NK-92 (cell line): ENCODE measurements around the gene MTARC1.

Experiments used
- DNase-seq: peaks from one replicate; lab custom pipeline; 2025; ENCODE audit not compliant: unreplicated experiment; lab: John Stamatoyannopoulos, UW

MTARC1 gene

DNA sequence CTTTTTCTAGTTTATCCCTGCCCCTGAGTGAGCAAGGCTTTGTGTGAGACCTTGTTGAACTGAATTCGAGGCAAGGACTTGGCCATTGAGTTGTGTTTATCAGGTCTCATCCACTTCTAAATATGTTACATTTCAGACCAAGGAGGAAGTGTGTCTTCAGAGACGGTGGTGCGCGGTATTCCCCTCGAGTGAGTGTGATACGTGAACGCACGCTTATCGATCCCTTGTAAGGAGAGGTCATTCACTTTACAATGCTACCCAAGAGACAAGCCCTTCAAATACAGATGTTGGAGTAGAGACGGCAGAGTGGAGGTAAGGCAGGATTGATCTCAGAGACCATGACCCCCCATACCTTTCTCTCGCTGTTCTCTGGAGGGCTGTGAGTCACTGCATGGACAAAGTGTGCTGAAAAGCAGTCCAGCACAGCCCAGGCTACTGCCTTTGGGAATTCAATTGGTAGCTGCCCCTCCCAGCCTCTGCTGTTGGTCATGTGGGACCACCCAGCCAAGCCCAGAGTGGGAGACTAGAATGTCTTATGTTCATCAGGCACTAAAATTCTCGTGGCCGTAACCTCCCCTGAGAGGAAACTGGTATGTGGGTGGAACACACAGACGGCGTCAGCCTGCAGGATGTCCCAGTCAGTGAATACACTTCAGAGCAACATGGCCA lies 16.3 kb upstream of the MTARC1 start:
- no peak for DNase-seq

DNA sequence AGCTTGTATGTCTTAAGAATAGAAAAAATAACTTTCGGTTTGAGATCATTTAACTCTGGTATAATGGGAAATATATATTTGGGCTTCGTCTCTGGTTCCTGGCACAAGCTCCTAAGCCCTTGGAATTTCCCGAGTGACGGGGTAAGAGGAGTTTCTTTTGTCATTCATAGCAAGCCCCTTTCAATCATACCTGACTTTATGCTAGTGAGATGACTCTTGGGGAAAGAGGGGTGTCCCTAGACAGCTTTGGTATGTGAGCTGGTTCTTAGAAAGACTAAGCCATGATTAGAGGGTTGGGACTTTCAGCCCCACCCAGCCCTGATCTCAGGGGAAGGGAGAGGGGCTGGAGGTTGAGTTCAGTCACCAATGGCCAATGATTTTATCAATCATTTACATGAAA lies 13.9 kb upstream of the MTARC1 start:
- no peak for DNase-seq

DNA sequence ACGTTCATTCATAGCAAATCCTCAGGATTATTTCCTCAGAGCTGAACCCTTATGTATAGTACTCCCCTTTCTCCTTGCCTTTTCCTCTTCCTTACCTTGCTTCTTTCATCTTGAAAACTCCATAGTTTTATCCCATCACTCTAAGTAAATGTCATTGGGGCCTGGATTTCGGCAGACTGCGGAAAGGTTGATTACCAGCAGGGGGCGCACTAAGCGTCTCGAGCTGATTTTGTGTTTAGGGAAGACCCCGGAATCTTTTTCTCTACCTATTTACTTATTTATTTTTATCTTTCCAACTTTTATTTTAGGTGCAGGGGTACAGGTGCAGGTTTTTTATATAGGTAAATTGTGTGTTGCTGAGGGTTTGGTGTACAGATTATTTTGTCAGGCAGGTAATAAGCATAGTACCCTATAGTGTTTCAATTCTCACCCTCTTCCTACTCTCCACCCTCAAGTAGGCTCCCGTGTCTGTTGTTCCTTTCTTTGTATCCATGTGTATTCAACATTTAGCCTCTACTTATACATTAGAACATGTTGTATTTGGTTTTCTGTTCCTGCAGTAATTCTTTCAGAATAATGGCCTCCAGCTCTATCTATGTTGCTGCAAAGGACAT lies 11.4 kb upstream of the MTARC1 start:
- DNase-seq: no peak

DNA sequence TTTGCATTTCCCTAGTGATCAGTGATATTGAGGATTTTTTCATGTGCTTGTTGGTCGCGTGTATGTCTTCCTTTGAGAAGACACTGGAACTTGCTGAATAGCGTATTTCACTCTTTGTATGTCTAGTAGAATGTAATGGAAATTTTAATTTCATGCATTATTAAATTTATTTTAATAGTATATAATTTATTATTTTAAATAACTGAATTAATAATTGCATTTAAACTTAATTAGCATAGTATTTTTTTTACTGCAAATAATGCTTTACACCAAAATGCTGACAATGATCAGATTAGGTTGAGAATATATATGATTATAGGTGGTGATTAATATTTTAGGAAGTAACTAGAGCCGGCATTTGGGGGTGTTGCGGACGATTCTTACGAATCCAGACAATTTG lies 10.5 kb upstream of the MTARC1 start:
- DNase-seq: no peak

DNA sequence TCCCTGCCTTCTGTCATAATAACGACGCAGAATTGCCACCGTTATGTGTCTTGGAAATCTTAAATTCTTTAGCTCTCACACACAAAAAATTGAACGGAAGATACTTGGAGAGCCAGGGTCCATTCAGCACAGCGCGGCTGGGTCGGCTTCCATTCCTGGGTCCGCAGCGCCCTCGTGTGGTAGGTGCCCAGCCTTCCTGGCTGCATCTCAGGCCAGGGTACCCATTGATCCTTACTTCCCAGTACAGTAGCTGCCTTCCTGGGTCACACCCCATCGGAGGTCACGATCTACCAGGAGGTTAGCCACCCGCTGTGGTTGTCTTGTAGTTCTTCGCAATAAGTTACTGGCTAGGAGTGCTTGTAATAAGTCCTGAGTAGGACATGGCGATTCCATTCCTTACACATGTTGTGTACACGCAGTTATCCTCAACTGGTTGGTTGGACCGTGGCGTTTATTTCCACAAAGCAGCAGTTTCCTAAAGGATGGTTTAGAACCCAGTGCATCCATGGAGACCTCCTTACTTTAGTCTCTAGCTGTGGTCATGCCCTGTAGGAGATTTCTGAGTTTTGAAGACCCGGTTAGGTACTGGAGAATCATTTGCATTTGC lies 9.9 kb upstream of the MTARC1 start:
- no peak for DNase-seq

DNA sequence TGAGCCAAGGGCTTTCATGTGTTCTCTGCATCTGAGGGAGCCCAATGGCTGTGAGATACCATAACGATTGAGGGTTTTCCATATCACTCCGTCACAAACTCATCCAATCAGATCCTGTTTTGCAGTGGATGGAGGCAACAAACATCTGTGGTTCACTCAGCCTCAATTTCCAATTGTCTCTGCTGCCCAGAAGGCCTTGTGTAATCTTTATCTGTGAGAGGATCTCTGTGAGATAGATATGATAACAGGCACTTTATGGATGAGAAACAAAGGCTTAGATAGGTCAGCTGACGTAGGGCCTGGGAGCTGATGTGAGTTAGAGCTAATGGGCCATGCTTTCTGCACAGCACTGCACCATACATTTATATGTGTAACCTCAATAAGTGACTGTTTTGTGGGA lies 3.3 kb upstream of the MTARC1 start:
- DNase-seq: no peak

DNA sequence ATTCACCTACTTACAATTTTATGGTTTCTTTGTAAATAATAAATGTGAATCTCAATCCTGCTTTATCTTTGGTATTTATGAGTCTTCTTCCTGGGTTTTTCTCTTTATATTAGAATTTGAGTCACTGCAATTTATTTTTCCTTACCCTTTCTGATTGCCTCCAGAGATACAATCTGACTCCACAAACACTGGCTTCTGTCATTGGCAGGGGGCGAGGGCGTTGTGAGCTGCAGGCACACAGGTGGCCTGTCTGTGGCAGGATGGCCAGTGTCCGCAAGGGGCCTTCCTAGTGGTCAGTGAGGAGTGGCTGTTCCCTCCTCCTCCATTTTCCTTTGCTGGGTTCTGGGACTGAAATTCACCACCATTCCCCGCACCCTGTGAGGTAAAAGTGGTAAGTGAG lies 2.0 kb upstream of the MTARC1 start:
- no peak for DNase-seq

DNA sequence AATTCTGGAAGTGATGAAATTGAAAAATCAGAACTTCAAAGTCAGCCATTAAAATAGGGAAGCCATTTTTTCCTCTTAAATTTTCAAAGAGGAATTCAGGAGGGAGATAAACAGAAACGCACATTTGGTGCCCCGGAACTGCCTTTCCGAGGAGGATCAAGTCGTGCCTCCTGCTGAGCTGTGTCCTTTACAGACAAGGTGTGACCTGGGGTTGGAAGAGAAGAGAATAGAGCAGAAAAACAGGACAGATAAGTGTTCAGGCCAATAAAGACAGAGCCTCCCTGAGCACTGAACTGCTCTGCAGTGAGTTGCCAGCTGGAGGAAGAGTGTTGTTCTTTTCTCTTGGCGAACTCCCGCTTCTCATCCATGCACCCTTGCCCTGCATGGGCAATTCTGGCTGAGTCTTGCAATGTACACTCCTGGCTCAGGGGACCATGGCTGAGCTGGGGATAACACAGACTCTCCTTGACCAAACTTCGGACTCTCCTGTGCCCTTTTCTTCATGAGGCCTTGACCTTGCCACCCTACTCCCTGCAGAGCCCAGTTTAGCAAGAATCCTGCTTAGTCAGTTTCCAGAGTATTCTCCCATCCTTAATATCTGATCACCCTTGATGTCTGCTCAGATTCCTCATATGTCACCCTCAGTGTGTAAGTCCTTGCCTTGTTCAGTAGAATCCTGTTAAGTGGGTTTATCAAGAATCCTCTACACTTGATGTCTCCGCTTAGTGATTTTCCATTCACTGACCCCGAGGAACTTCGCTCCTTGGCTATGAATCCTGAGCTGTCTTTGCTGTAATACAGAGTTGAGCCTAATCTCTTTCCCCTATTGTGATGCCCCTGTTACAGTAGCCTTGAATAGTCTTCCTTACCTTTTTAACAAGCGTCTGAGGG lies 1.3 kb upstream of the MTARC1 start:
- no peak for DNase-seq

DNA sequence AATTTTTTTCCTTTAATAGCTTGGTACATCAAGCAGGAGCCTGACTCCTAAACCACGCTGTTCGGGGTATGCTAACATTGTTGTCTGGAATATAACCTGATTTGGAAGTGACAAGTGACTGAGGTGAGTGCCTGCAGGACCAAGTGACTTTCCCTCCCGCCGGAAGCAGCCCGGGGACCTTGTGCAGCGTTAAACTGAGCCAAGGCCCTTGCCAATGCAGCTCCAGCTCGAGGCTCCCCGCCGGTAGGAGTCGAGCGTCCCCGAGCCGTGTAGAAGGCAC lies 716 bp upstream of the MTARC1 start:
- no peak for DNase-seq

DNA sequence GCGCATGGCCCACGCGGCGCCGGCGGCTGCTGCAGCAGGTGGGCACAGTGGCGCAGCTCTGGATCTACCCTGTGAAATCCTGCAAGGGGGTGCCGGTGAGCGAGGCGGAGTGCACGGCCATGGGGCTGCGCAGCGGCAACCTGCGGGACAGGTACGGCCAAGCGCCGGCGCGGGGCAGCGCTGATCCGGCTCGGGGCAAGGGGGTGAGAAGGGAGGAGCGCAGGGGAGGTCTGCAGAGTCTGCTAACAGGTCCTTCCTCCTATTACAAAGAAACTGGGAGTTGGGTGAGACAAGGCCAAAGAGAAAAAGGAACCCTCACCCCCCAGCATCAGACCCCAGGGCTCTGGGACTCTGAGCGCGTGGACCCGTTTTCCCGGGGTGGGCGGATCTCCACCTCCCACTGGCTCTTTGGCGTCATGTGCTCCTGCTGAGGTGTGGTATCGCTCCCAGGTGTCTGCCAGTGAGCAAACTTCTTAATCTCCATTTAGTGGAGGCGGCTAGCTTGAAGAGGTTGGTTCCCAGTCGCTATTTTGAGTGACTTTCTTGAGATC lies 431 bp downstream of the MTARC1 start:
- DNase-seq: no peak

DNA sequence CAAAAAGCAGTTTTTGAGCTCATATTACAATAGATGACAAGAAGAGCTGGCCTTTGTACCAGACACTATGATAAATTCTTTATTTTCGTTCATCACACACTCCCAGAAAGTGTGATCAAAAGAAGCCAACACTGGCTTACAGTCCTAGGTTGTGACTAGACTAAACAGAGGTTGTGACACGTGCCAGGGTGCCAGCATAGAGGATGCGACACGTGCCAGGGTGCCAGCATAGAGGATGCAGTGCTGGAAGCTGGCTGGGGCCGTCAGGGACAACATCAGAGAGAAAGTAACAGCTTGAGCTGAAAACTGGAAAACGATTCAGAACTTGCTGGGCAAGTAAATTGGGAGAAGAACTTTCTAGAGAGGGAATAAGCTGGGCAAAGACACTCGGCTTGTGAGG lies 2.2 kb downstream of the MTARC1 start:
- DNase-seq: no peak

DNA sequence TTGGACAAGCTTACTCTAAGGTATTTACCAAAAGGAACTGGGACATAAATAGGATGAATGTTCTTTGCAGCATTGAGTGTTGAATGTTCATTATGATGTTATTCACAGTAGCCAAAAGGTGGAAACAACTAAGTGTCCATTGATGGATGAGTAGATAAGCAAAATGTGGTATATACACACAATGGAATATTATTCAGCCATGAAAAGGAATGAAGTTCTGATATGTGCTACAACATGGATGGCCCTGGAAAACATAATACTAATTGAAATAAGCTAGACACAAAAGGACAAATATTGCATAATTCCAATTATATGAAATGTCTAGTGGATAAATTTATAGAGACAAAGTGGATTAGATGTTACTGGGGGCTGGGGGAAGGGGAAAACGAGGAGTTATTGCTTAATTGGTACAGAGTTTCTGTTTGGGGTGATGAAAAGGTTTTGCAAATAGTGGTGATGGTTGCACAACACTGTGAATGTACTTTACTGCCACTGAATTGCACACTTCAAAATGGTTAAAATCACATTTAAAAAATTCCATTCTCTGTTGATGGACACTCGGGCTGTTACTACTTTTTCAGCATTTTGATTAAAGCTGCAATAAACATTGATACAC lies 2.9 kb downstream of the MTARC1 start:
- DNase-seq: no peak

DNA sequence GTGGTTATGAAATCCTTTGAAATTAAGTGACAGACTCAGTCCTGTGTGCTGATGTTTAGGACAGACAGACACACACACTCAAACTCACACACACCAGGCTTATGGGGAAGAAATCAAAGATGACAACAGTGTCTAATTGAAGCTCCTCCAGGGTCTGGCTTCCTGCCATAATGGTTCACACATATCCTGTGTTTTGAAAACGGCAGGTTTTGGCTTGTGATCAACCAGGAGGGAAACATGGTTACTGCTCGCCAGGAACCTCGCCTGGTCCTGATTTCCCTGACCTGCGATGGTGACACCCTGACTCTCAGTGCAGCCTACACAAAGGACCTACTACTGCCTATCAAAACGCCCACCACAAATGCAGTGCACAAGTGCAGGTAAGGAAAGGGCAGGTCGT lies 4.6 kb downstream of the MTARC1 start:
- DNase-seq: no peak

DNA sequence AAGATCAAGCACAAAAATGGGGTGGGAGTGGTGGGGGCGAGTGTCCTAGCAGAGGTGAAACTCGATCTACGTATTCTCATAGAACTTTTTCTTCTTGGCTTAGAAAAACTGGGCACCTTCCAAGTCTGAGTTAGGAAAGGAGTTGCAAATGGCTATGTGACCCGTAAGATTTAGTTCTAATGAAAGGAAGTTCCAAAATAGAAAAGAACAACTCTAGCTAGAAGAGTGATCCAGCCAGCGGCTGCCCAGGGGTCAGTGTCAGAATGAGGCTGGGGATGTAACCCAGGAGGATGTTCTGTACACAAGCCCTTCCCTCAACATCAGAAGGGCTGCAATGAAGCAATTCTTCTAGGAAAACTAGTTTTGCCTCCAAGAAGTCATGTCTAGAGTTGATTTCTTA lies 5.2 kb downstream of the MTARC1 start:
- DNase-seq: no peak

DNA sequence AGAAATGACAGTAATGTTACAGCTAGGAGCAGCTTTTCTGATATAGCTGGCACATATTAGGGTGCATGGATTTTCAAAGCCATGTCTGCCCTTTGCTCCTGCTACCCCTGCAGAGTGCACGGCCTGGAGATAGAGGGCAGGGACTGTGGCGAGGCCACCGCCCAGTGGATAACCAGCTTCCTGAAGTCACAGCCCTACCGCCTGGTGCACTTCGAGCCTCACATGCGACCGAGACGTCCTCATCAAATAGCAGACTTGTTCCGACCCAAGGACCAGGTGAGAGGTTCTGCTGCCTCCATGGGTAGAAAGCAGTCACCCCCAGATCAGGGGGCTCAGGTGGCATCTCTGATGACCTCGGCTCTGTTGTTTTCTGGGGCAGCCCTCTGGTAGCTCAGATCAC lies 9.8 kb downstream of the MTARC1 start:
- DNase-seq: no peak

DNA sequence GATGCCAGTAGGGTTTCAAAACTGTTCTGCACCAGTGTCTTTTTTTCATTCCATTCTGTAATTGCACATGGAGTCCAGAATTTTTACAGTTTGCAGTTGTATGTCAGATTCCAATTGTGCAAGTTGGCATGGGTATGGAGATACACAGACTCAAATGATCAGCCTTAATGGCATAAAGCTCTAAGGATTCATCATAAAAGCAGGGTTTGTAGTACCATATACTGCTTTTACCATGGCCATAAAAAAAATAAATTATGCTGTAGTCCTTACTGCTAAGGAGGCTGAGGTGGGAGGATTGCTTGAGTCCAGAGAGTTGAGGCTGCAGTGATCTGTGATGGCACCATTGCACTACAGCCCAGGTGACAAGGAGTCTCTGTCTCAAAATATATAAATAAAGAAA lies 10.3 kb downstream of the MTARC1 start:
- DNase-seq: no peak

DNA sequence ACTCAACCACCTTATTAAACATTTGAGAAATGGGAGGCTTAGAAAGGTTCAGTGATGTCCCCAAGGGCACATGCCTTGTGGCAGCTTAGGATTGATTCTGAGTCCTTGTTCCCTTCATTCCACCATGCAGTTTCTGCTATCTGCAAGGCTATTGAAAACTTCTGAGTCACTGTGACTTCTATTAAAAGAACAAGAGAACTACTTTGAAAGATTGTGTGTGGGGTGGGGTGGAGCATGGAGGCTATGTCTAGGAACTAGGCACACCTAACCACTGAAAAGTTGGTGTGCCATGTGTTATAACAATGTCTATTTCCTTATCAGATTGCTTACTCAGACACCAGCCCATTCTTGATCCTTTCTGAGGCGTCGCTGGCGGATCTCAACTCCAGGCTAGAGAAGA lies 10.8 kb downstream of the MTARC1 start:
- DNase-seq: no peak

DNA sequence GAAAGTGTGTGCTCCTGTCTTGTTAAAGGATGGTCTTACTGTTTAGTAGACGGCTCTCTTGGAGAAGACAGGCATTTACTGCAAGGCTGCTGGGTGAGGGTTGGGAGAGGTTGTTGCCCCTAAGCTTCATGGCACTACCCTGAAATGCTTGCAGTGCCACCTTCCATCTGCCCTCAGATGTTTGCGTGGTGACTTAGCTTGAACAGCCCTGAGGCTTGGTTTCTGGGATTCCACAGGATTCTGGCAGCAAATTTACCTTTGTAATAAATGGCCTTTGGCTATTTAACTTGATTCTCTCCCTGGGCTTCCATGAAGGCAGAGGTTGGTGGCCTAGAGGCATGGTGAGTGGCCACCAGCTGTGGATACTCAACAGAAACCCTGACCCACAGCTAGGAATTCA lies 11.6 kb downstream of the MTARC1 start:
- no peak for DNase-seq

DNA sequence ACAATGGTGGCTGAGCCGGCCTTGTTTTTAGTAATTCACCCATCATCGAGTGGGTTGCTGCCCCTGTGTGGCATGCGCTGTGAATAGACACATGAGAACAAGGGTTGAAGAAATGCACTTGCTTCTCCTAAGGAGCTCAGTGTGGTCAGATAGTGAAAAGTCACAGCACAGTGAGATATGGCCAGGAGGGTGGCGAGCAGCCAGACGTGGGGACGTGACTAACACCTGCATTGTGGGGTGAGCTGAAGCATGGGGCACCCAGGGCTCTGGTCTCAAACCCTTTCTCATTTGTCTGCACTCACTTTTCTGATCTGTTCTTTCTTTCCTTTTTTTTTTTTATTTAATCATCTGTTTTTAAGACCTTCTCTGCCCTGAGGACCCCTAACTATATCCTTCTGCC lies 13.5 kb downstream of the MTARC1 start:
- no peak for DNase-seq

DNA sequence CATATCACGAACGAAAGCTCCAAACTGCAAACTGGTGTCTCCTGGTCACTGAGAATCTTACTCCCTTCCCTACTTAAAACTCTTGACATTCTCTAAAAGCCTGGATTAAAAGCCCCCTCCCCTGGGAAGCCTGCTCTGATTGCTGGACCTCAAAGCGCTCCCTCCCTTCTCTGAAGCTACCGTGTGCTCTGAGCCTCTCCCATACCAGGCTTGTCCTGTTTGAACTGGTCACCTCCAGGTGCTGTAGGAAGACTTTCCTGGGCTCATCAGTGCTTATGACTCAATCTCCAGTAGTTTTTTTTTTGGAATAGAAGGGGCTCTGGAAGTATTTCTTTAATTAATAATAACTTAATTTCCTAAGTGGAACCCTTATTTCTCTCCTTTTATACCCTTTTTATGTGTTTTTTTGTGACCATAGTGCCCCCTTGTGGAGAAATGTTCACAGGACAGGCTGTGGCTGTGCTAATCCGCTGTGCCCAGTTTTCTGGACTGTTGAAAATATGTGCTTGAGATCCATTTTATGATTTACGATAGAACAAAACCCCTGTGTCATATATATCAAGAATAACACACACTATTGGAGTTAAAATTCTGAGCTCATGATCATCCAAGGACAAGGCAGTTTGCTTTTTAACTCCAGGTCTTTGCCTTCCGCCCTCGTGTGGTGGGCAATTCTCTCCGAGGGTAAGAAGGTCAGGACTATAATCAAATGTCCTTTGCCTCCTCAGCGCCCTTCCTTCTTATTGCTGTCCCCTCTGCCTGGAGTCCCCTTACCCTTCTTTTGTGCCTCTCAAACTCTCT lies 16.9 kb downstream of the MTARC1 start:
- no peak for DNase-seq

DNA sequence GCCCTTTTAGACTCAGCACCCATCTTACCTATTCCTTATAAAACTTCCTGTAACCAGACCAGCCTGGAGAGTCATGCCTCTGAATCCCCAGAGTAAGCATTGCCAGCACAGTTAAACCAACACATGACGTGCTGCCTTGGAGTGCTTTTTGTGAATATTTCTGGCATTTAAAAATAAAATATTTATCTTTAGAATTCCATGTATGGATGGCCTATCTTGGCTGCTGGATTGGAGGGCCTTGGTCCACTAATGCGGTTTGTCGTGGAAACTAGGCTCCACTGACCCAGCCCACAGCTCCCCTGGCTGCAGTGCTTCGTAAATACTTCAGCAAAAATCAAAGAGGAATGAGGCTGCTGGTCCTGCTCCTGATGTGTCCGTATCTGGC lies 17.5 kb downstream of the MTARC1 start:
- DNase-seq: no peak
